Left ventricle myocardium inferior (tissue), 1 donor: ENCODE data around the gene DTNA. TPM values are rescaled to one million over a fixed set of nuclear protein-coding genes. Genes with fewer than 3 reads are reported as not detected.

ENCODE experiments used
- DNase-seq: peaks from one replicate; pipeline ENCODE4 v3.0.0-alpha.2; 2020
- H3K27ac ChIP-seq: fragments of 200-600 bp; replicated peaks from 2 replicates; pipeline ENCODE4 v1.8.0; 2021
- H3K27me3 ChIP-seq: fragments of 200-600 bp; 2 replicates; pipeline ENCODE4 v1.8.0; 2021; ENCODE audit warnings: low read depth
- H3K36me3 ChIP-seq: fragments of 200-600 bp; 2 replicates; pipeline ENCODE4 v1.8.0; 2021
- H3K4me1 ChIP-seq: fragments of 200-600 bp; 2 replicates; pipeline ENCODE4 v1.8.0; 2021
- H3K4me3 ChIP-seq: fragments of 200-600 bp; 2 replicates; pipeline ENCODE4 v1.8.0; 2021; ENCODE audit warnings: mild to moderate bottlenecking, moderate library complexity
- H3K9me3 ChIP-seq: fragments of 200-600 bp; replicated peaks from 2 replicates; pipeline ENCODE4 v1.8.0; 2021
- intact Hi-C: fragments of 100-400 bp; cut with micrococcal nuclease; formaldehyde crosslinking; loops from one replicate; pipeline ENCODE4 v1.11.0; 2022
- total RNA-seq: library from RNA; stranded (reverse); fragmentation: NEBNext Ultra II Directional; extraction: Animal tissue kit (Norgen Biotek cat#: 25700); gene quantifications from one replicate; pipeline ENCODE4 v1.2.1, GENCODE V29; 2021
- TF ChIP-seq, protein P1 (sequence below): fragments of 200-600 bp; IDR thresholded peaks from 2 replicates; pipeline ENCODE4 v1.8.0; 2021; ENCODE audit warnings: antibody characterized with exemption, mild to moderate bottlenecking, borderline replicate concordance
- donor health status: DM: no; HTN: yes; CAD: no; lungs with severe emphysema.

Gene DTNA
- total RNA-seq, 1 donor from 2014 or later, result 167 TPM

DNA sequence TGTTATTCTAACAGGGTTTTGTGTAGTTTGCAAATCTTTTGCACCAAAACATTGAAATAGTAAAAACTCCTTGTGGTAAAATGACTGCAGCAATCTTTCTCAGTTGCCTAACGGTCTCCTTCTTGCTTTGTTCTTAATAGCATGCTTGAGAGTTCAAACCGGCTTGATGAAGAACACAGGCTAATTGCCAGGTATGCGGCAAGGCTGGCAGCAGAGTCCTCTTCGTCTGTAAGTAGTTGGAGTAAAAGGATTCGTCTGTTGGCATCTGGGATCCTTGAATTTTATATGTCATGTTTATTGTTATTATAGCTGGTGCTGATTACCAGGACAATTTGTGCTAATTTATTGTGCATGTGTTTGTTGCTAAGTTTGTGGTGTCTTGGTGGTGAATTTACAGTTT lies 138.1 kb downstream of the DTNA start:
- intact Hi-C loops, result no loop called here

DNA sequence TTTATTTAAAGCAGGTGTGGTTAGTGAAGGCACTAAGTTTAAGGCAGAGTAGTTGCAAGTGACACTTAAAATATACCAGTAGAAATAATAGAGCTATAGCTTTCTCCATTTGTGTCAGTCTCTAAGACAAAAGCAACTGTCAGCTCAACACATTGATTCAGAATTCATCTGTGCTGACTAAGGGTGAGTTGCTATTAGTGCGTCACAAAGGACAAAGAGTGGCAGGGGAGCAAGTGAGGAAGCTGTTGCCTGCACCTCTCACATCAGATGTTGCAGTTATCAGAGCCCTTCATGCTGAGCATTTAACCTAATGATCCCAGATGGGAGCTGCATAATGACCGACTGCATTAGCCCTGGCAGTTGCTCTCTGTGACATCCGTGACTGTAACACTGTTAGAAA lies 138.6 kb downstream of the DTNA start:
- no peak overlapping the region for H3K27ac ChIP-seq
- H3K36me3 ChIP-seq, result peaks cover 37% of the 10 kb centered on the region
- intact Hi-C loops, result no loop called here
- no peaks in the 10 kb centered on the region for H3K9me3 ChIP-seq
- TF ChIP-seq, protein P1, sequence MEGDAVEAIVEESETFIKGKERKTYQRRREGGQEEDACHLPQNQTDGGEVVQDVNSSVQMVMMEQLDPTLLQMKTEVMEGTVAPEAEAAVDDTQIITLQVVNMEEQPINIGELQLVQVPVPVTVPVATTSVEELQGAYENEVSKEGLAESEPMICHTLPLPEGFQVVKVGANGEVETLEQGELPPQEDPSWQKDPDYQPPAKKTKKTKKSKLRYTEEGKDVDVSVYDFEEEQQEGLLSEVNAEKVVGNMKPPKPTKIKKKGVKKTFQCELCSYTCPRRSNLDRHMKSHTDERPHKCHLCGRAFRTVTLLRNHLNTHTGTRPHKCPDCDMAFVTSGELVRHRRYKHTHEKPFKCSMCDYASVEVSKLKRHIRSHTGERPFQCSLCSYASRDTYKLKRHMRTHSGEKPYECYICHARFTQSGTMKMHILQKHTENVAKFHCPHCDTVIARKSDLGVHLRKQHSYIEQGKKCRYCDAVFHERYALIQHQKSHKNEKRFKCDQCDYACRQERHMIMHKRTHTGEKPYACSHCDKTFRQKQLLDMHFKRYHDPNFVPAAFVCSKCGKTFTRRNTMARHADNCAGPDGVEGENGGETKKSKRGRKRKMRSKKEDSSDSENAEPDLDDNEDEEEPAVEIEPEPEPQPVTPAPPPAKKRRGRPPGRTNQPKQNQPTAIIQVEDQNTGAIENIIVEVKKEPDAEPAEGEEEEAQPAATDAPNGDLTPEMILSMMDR, result no peak
- H3K27me3 ChIP-seq, result no peaks in the 10 kb centered on the region
- no peak for DNase-seq
- H3K4me3 ChIP-seq, result no peak overlapping the region
- H3K4me1 ChIP-seq, result no peaks in the 10 kb centered on the region

More for the DNA sequence above, 138.1 kb downstream of the DTNA start:
- no peaks in the 10 kb centered on the region for H3K9me3 ChIP-seq
- no peak overlapping the region for H3K4me3 ChIP-seq
- H3K27me3 ChIP-seq, result no peaks in the 10 kb centered on the region
- no peaks in the 10 kb centered on the region for H3K4me1 ChIP-seq
- DNase-seq, result no peak
- TF ChIP-seq, protein P1, result no peak
- H3K27ac ChIP-seq, result no peak overlapping the region
- H3K36me3 ChIP-seq, result peaks cover 37% of the 10 kb centered on the region

DNA sequence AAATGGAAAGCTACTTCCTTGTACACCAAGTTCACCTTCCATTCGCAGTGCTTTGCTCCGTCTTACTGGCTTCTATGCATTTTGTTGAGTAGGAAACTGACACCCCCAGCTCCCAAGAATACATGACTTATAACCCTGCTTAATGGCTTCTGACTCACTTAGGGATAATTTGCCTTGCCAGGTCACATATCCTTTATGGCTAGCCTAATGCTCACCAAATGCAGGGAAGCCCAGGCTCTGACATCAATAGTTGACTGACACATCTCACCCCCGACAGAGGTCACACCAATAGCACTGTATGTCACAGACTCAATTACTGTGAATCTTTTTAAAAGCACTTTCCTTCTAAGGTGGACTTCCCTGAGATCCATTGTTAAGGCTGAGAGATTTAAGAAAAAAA lies 147.2 kb downstream of the DTNA start:
- Histone ChIP-seq H3K27ac (no peak overlapping the region), H3K4me3 (no peak overlapping the region), H3K9me3 (no peaks in the 10 kb centered on the region), H3K36me3 (peaks cover 31% of the 10 kb centered on the region), H3K27me3 (no peaks in the 10 kb centered on the region), H3K4me1 (no peaks in the 10 kb centered on the region)
- intact Hi-C loops, result no loop called here
- TF ChIP-seq, protein P1, result no peak
- no peak for DNase-seq

DNA sequence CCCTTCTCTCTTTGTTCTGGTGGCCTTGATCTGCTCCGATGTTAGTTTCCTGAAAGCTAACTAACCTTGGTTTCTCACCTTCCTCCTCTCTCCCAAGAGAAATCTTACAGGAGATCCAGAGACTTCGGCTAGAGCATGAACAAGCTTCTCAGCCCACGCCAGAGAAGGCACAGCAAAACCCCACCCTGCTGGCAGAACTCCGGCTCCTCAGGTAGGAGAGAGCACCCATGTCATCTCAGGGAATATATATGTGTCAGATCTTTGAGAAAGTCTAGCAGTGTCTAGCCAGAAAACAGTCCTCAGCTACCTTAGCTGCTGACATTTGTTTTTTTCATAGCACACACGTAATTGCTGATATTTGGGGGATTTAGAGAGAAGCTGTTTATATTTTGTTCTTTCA lies 148.1 kb downstream of the DTNA start:
- H3K4me1 ChIP-seq, result no peaks in the 10 kb centered on the region
- H3K27me3 ChIP-seq, result no peaks in the 10 kb centered on the region
- TF ChIP-seq, protein P1, result no peak
- H3K27ac ChIP-seq, result no peak overlapping the region
- intact Hi-C loops, result no loop called here
- DNase-seq, result no peak
- H3K9me3 ChIP-seq, result no peaks in the 10 kb centered on the region
- H3K36me3 ChIP-seq, result peaks cover 22% of the 10 kb centered on the region
- H3K4me3 ChIP-seq, result no peak overlapping the region

DNA sequence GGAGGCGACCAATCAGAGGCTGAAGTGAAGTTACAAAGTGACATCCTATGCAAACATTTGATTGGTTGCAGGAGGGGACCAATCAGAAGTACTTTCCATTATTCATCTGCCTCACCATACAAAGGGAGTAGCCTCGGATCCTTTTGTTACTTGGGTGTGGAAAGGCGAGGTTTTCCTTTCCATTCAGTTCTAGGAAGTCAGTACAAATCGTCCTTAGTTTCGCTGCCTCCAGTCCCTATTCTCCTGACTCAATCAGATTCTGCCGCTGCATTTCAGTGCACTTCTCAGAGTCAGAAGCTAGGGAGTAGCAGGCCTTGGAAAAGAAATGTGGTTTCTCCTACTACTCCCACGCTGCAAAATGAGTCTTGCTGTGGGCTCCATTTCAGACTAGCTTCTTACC lies 149.4 kb downstream of the DTNA start:
- TF ChIP-seq, protein P1, result no peak
- Histone ChIP-seq H3K36me3 (peaks cover 31% of the 10 kb centered on the region), H3K4me3 (no peak overlapping the region), H3K27me3 (no peaks in the 10 kb centered on the region), H3K27ac (no peak overlapping the region), H3K9me3 (no peaks in the 10 kb centered on the region), H3K4me1 (no peaks in the 10 kb centered on the region)
- no peak for DNase-seq
- intact Hi-C loops, result no loop called here

- Histone ChIP-seq H3K9me3 (no peaks in the 10 kb centered on the region), H3K4me3 (no peak overlapping the region), H3K36me3 (peaks cover 27% of the 10 kb centered on the region), H3K27ac (no peak overlapping the region), H3K4me1 (peaks cover 18% of the 10 kb centered on the region), H3K27me3 (no peaks in the 10 kb centered on the region)
- TF ChIP-seq, protein P1, result no peak
- intact Hi-C loops, result no loop called here
- DNase-seq, result no peak
Measured at GRCh38 chr18:34862561-34862960, 152.5 kb downstream of the DTNA start.
